ENCODE data around the gene SLC16A4.

DNA sequence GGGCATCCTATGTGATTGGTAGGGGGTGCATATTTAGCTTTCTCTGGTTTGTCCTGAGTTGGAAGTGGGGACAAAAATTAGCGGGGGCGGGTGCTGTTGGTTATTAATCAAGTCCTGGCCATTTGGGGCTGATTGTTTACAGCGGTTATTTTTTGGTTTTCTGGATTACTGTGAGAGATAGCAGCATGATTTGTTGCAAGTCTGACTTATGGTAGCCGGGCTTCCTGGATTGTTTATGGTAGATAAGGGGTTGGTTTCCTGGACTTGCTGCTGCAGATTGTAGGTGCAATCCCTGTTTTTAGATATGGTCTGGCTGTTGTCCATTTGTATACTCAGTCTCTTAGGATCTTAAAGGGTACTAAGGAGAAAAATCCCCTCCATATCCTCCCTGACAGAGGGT is 48.1 kb upstream of the SLC16A4 start:
- no peak for TF ChIP-seq EZH2 (IDR thresholded peaks at IDR 0.05; ENCODE audit: borderline replicate concordance, low read depth, low read length, severe bottlenecking)
- TF ChIP-seq, protein P1, sequence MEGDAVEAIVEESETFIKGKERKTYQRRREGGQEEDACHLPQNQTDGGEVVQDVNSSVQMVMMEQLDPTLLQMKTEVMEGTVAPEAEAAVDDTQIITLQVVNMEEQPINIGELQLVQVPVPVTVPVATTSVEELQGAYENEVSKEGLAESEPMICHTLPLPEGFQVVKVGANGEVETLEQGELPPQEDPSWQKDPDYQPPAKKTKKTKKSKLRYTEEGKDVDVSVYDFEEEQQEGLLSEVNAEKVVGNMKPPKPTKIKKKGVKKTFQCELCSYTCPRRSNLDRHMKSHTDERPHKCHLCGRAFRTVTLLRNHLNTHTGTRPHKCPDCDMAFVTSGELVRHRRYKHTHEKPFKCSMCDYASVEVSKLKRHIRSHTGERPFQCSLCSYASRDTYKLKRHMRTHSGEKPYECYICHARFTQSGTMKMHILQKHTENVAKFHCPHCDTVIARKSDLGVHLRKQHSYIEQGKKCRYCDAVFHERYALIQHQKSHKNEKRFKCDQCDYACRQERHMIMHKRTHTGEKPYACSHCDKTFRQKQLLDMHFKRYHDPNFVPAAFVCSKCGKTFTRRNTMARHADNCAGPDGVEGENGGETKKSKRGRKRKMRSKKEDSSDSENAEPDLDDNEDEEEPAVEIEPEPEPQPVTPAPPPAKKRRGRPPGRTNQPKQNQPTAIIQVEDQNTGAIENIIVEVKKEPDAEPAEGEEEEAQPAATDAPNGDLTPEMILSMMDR (IDR thresholded peaks at IDR 0.05; ENCODE audit: borderline replicate concordance, extremely low read depth, low read length, poor library complexity, severe bottlenecking): no peak
